ENCODE measurements around the gene C6orf136.

Gene C6orf136

DNA sequence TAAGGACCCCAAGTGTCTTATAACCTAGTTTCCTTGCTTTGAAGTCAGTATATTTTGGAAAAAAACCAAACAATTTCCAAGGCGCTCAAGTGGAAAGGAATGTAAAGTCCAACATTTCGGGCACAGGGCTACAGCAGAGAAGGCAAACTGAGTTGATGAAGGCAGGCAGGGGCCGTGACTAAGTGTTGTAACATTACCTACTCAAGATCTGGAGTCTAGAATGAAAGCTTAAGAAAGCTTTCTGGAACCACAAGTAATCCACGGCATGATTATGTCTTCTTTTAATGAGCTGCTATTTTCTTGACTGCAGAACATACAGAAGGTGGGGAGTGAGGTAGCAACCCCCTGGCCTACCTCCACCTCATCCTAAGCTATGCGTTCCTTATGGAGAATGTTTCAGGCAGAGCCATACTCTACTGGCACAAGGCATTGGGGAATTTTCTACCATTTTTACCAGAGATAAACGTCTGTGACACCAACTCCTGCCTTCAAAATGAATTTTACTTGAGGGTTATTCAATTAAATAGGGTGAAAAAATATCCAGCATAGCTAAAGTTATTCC, 34.2 kb upstream of the C6orf136 start:
- H3K27ac Mint-ChIP-seq, result peak overlapping the region; percentile 97
- DNase-seq (ENCODE audit: low spot score), result no peak
- peaks cover 5% of the 10 kb centered on the region for H3K27me3 Mint-ChIP-seq (ENCODE audit: low read depth)
- no peaks in the 10 kb centered on the region for H3K9me3 Mint-ChIP-seq
- peak overlapping the region; percentile 27 for H3K4me3 Mint-ChIP-seq
- peaks cover 42% of the 10 kb centered on the region for H3K4me1 Mint-ChIP-seq (ENCODE audit: low read depth)
- peaks cover 78% of the 10 kb centered on the region for H3K36me3 Mint-ChIP-seq (ENCODE audit: low read depth)

DNA sequence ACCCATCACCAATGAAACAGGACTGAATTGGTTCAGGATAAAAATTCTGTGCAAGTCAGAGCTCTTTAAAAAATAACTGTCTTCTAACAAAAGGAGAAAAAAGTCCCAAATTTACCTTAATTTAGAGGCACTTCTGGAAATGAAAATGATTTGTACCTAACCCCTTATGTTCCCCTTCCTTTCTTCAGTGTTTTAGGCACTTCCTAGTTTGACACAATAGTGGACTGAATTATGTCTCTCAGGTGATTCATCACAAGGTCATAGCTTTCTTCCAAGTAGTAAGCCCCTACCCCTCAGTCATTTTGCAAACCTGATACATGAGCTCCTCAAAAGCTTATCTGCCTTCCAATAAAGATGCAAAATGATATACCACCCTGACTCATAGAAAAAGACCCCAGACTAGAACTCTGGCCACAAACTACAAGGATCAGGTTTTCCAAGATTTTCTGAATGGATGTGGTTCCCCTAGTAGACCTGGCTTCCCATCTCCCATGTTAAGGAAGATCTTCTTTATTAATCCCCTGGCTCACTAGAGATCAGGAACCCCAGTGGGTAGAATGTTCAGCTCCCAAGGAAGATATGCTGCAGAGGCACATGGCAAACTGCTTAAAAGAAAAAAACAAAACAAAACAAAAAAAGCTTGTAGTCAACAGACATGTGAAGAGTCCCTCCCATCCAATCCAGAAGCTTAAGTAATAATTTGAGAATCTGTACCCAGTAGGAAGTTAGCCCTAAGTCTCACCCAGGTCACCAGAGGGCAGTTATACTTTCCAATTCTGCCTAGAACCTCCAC, 33.5 kb upstream of the C6orf136 start:
- DNase-seq (ENCODE audit: low spot score), result no peak
- Mint-ChIP-seq H3K27ac (peak overlapping the region; percentile 97), H3K36me3 (ENCODE audit: low read depth) (peaks cover 71% of the 10 kb centered on the region), H3K9me3 (no peaks in the 10 kb centered on the region), H3K4me1 (ENCODE audit: low read depth) (peaks cover 42% of the 10 kb centered on the region), H3K4me3 (peak overlapping the region; percentile 91), H3K27me3 (ENCODE audit: low read depth) (peaks cover 5% of the 10 kb centered on the region)

DNA sequence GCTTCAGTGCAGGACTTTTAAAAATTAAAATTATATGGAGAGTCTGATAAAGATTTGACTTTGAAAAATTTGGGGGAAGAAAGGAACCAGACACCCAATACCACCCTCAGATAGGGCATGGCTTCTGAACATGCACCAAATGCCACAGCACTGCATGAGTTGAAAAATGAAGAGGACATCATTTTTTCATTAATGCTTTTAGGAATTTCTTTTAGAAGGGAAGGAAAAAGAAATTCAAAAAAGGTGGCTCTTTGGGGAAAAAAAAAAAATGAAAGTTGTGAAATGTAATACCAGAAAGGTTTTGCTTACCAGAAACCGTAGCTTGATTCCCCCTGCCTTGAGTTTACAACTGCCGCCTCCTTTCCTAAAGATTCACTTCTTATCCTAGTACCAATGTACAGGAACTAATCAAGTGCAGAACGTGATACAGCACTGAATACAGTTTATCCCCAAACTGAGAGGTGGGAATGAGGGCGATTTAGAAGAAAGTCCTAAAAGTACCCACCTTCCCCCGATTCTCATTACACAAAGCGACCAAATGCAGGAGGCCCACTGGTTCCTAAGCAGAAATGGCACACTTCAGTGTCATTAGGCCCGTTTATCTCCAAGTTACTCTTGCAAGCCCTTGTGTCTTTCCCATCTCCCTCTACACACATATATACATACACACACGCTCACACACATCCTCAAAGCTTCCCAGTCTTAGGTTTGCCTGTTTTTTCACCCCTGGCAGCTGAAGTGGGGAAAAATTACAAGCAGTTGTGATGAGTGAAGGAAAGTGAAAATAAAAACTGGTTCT, 32.7 kb upstream of the C6orf136 start:
- H3K27ac Mint-ChIP-seq, result peak overlapping the region; percentile 97
- H3K36me3 Mint-ChIP-seq (ENCODE audit: low read depth), result peaks cover 66% of the 10 kb centered on the region
- H3K9me3 Mint-ChIP-seq, result no peaks in the 10 kb centered on the region
- no peak for DNase-seq (ENCODE audit: low spot score)
- peak overlapping the region; percentile 91 for H3K4me3 Mint-ChIP-seq
- peaks cover 5% of the 10 kb centered on the region for H3K27me3 Mint-ChIP-seq (ENCODE audit: low read depth)
- H3K4me1 Mint-ChIP-seq (ENCODE audit: low read depth), result peaks cover 41% of the 10 kb centered on the region

DNA sequence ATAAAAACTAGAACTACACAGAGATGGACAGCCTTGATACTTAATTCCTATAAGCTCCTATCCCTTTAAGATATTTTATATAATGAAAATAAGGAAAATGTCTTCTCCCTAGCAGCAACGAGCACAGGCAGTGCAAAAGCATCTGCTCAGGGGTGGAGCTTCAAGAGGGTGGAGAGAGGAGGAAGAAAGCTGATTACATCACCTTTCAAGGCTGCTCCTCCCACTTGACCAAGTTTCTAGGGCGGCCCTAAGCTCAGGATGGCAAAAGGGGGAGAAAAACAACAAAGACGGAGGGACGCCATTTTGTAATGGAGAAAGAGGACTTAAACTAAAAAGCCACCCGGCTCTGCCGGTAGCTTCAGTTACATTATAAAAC, 32.1 kb upstream of the C6orf136 start:
- no peaks in the 10 kb centered on the region for H3K9me3 Mint-ChIP-seq
- peak; percentile 84 for DNase-seq (ENCODE audit: low spot score)
- H3K4me3 Mint-ChIP-seq, result peak overlapping the region; percentile 91
- H3K27ac Mint-ChIP-seq, result peak overlapping the region; percentile 97
- H3K27me3 Mint-ChIP-seq (ENCODE audit: low read depth), result peaks cover 5% of the 10 kb centered on the region
- H3K4me1 Mint-ChIP-seq (ENCODE audit: low read depth), result peaks cover 47% of the 10 kb centered on the region
- peaks cover 65% of the 10 kb centered on the region for H3K36me3 Mint-ChIP-seq (ENCODE audit: low read depth)

DNA sequence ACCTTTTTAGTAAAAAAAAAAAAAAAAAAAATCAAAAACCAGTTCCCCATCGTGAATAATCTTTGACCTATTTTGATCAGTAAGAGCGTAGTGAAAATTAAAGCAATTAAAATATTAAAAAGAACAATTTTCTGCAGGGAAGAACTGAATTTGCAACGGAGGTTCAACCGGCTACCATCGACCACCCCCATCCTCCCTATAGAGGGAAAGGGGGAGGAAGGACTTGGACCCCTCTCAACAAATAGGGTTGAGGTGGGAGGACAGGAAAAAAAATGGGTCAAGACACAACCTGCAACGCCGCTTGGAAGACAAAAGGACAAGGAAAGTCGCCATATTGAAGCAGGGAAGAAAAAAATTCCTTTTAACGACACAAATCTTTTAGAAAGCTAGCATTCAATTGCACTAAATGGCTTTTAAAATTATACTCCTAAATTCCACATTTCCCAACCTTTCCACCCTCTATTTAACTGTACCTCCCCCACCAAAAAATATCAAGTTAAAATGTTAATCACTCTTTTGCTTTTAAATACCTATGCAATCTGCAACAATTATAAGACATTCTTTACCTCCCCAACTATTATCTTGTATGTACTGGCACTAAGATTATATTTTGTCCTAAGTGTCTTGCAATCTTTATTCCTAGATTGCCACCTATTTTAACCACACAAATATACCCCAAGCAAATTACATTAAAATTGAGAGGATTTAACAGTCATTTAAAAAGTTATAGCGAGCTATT, 31.5 kb upstream of the C6orf136 start:
- peaks cover 5% of the 10 kb centered on the region for H3K27me3 Mint-ChIP-seq (ENCODE audit: low read depth)
- peaks cover 42% of the 10 kb centered on the region for H3K4me1 Mint-ChIP-seq (ENCODE audit: low read depth)
- peak overlapping the region; percentile 97 for H3K27ac Mint-ChIP-seq
- peaks cover 63% of the 10 kb centered on the region for H3K36me3 Mint-ChIP-seq (ENCODE audit: low read depth)
- peak overlapping the region; percentile 91 for H3K4me3 Mint-ChIP-seq
- DNase-seq (ENCODE audit: low spot score), result no peak
- no peaks in the 10 kb centered on the region for H3K9me3 Mint-ChIP-seq

GRCh38 chr6:30615958-30616810, 30.7 kb upstream of the C6orf136 start:
- H3K27ac Mint-ChIP-seq, result peak overlapping the region; percentile 97
- DNase-seq (ENCODE audit: low spot score), result no peak
- H3K27me3 Mint-ChIP-seq (ENCODE audit: low read depth), result peaks cover 5% of the 10 kb centered on the region
- no peaks in the 10 kb centered on the region for H3K9me3 Mint-ChIP-seq
- H3K36me3 Mint-ChIP-seq (ENCODE audit: low read depth), result peaks cover 62% of the 10 kb centered on the region
- H3K4me1 Mint-ChIP-seq (ENCODE audit: low read depth), result peaks cover 39% of the 10 kb centered on the region
- peak overlapping the region; percentile 91 for H3K4me3 Mint-ChIP-seq

DNA sequence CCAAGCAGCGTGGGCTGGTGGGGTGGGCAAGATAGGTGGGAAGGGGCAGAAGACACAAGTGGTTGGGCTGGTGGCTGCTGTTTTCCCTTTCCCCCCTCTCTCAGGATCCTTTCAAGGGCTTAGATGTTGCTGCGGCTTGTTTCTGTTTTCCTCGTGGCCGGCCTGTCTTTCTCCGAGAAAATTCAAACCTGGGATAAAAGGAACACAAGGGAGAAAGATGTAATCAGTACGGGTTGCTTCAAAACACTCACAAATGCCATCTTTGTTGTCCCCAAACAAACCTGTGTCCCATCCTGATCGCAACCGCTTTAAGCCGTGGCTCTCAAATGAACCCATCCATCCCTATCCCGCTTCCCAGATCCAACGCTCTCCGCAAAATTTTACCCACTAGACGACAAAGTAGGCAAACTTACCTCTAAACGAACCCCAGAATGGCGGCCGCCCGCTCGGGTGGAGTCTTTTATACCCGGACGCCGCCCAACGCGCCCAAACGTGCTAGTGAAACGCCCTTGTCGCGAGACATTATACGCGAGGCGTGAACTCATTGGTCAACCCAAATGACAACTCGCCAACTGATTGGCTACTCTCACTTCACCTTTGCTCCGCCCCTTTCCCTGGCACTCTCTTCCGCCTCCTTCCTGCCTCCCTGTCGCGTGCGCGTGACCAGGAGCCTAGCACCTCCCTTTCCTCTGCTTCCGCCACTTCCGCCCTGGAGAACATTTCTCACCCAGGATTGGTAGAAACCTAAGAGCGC, 29.9 kb upstream of the C6orf136 start, which contains the start of gene PPP1R10:
Gene PPP1R10 (minus strand): TSS at position 433 of the 754 bp plus-strand sequence. CDS start 7,299 bp downstream, outside the sequence.
- Mint-ChIP-seq H3K27me3 (ENCODE audit: low read depth) (peaks cover 5% of the 10 kb centered on the region), H3K27ac (peak within 1 kb of the TSS; percentile 97), H3K4me1 (ENCODE audit: low read depth) (peaks cover 31% of the 10 kb centered on the region), H3K36me3 (ENCODE audit: low read depth) (peaks cover 58% of the 10 kb centered on the region), H3K9me3 (no peaks in the 10 kb centered on the region), H3K4me3 (peak within 1 kb of the TSS; percentile 91)
- peak; percentile 99 for DNase-seq (ENCODE audit: low spot score)

- Mint-ChIP-seq H3K27ac (peak within 1 kb of the TSS; percentile 97), H3K4me3 (peak within 1 kb of the TSS; percentile 91), H3K27me3 (ENCODE audit: low read depth) (peaks cover 5% of the 10 kb centered on the region), H3K9me3 (no peaks in the 10 kb centered on the region), H3K4me1 (ENCODE audit: low read depth) (peaks cover 27% of the 10 kb centered on the region), H3K36me3 (ENCODE audit: low read depth) (peaks cover 58% of the 10 kb centered on the region)
- peak; percentile 96 for DNase-seq (ENCODE audit: low spot score)
Measured at GRCh38 chr6:30617565-30618269, 29.2 kb upstream of the C6orf136 start, which contains the start of gene MRPS18B. TSS of gene MRPS18B (plus strand) at chr6:30617840. CDS start at chr6:30617866, 26 bp downstream.

DNA sequence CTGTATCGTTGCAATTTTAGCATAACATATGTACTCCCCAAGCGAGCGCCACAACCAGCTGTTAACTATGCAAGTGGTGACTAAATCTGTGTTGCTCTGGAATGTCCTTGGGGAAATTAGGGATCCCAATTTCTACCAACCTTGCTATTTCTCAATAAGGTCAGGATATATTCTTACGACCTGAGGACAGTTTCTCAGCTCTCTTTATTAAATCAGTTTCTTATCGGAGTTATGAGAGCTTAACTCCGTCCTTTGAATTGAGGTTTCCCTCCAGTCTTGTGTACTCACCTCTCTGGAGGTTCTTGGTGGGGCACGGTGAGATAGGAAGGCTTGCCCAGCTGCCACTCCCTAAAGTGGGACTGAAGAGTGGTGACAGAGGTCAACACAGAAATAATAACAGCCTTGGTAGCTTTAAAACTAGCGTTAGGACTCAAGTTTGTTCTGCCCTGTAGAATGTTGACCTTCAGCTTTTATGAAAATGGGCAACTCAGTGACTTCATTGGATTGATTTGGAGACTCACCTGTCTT, 28.6 kb upstream of the C6orf136 start:
- Mint-ChIP-seq H3K27ac (peak overlapping the region; percentile 97), H3K27me3 (ENCODE audit: low read depth) (peaks cover 5% of the 10 kb centered on the region), H3K4me1 (ENCODE audit: low read depth) (peaks cover 25% of the 10 kb centered on the region), H3K9me3 (no peaks in the 10 kb centered on the region), H3K4me3 (peak overlapping the region; percentile 91), H3K36me3 (ENCODE audit: low read depth) (peaks cover 58% of the 10 kb centered on the region)
- no peak for DNase-seq (ENCODE audit: low spot score)

DNA sequence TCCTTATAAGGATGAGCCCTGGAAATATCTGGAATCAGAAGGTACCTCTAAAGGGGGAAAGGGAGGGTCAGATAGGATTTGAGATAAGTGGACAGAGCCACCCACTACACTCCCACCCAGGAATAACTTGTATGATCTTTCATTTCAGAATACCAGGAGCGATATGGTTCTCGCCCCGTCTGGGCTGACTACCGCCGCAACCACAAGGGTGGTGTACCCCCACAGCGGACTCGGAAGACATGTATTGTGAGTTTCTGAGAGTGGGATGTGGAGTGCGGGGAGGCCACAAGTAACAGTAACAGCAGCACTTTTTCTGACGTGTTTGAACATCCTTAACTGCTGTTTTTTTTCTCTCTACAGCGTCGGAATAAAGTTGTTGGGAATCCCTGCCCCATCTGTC, 27.4 kb upstream of the C6orf136 start:
- peaks cover 15% of the 10 kb centered on the region for H3K4me1 Mint-ChIP-seq (ENCODE audit: low read depth)
- peaks cover 50% of the 10 kb centered on the region for H3K36me3 Mint-ChIP-seq (ENCODE audit: low read depth)
- H3K9me3 Mint-ChIP-seq, result no peaks in the 10 kb centered on the region
- H3K4me3 Mint-ChIP-seq, result peak overlapping the region; percentile 91
- peaks cover 5% of the 10 kb centered on the region for H3K27me3 Mint-ChIP-seq (ENCODE audit: low read depth)
- peak overlapping the region; percentile 97 for H3K27ac Mint-ChIP-seq
- DNase-seq (ENCODE audit: low spot score), result no peak

GRCh38 chr6:30625511-30625910, 21.4 kb upstream of the C6orf136 start:
- Mint-ChIP-seq H3K4me3 (peak overlapping the region; percentile 98), H3K9me3 (no peaks in the 10 kb centered on the region), H3K27me3 (ENCODE audit: low read depth) (no peaks in the 10 kb centered on the region)

More at GRCh38 chr6:30625511-30625910, 21.4 kb upstream of the C6orf136 start:
- Mint-ChIP-seq H3K36me3 (ENCODE audit: low read depth) (peaks cover 45% of the 10 kb centered on the region), H3K4me1 (ENCODE audit: low read depth) (peaks cover 22% of the 10 kb centered on the region), H3K27ac (peak overlapping the region; percentile 99)
- no peak for DNase-seq (ENCODE audit: low spot score)

All from T-helper 2 cell treated with Interferon-gamma antibody and Interleukin-4, amounts not matched to agents 5 μg/mL and 100 μg/mL, for 36 hours (primary cell).